Loucy (cell line): ENCODE measurements around the gene LACTB.
A peak's percentile ranks its signal among the peaks of the same experiment; 100 is the strongest.

Source experiments
- H2AFZ ChIP-seq: fragments of 200-600 bp; sonication (generic); 2 replicates; pipeline ENCODE4 v1.6.0; 2016; ENCODE audit warnings: antibody characterized with exemption, mild to moderate bottlenecking, low read length, moderate library complexity
- H3F3A ChIP-seq: fragments of 200-600 bp; 2 replicates; pipeline ENCODE4 v1.6.0; 2016; ENCODE audit warnings: antibody characterized with exemption, low read depth, mild to moderate bottlenecking
- H3K27me3 ChIP-seq: fragments of 200-600 bp; sonication (generic); 2 replicates; pipeline ENCODE4 v1.6.1; 2014; ENCODE audit warnings: low read length, mild to moderate bottlenecking; ENCODE audit not compliant: insufficient read depth, poor library complexity, severe bottlenecking
- H3K36me3 ChIP-seq: fragments of 200-600 bp; sonication (generic); 2 replicates; pipeline ENCODE4 v1.6.1; 2016; ENCODE audit warnings: low read length; ENCODE audit not compliant: insufficient read depth
- H3K4me1 ChIP-seq: fragments of 200-600 bp; sonication (generic); 2 replicates; pipeline ENCODE4 v1.5.1; 2014; ENCODE audit warnings: low read length, mild to moderate bottlenecking; ENCODE audit not compliant: insufficient read depth, poor library complexity, severe bottlenecking
- H3K4me2 ChIP-seq: fragments of 200-600 bp; sonication (generic); 2 replicates; pipeline ENCODE4 v1.6.0; 2014; ENCODE audit warnings: antibody characterized with exemption, low read length, low read depth, mild to moderate bottlenecking; ENCODE audit not compliant: poor library complexity, severe bottlenecking
- H3K4me3 ChIP-seq: fragments of 200-600 bp; sonication (generic); 2 replicates; pipeline ENCODE4 v1.5.1; 2014; ENCODE audit warnings: low read length, mild to moderate bottlenecking, mixed read lengths; ENCODE audit not compliant: poor library complexity, severe bottlenecking
- H3K79me2 ChIP-seq: fragments of 200-600 bp; sonication (generic); 2 replicates; pipeline ENCODE4 v1.6.1; 2014; ENCODE audit warnings: low read length; ENCODE audit not compliant: insufficient read depth
- H3K9ac ChIP-seq: fragments of 200-600 bp; sonication (generic); 2 replicates; pipeline ENCODE4 v1.6.0; 2014; ENCODE audit warnings: mild to moderate bottlenecking, low read depth, low read length, moderate library complexity; ENCODE audit not compliant: poor library complexity, severe bottlenecking
- H3K9me2 ChIP-seq: fragments of 200-600 bp; sonication (generic); replicated peaks from 2 replicates; pipeline ENCODE4 v1.6.1; 2016; ENCODE audit warnings: low read depth, low read length, mixed read lengths
- H3K9me3 ChIP-seq: fragments of 200-600 bp; sonication (generic); 2 replicates; pipeline ENCODE4 v1.6.1; 2014; ENCODE audit warnings: mild to moderate bottlenecking, antibody characterized with exemption, low read length, low read depth; ENCODE audit not compliant: insufficient read depth
- H4K20me1 ChIP-seq: fragments of 200-600 bp; sonication (generic); 2 replicates; pipeline ENCODE4 v1.6.0; 2014; ENCODE audit warnings: antibody characterized with exemption, low read length, mild to moderate bottlenecking; ENCODE audit not compliant: insufficient read depth, poor library complexity, severe bottlenecking
- EZH2phosphoT487 ChIP-seq: fragments of 200-600 bp; IDR thresholded peaks from 2 replicates; pipeline ENCODE4 v1.6.1; 2018; ENCODE audit warnings: antibody characterized with exemption, mild to moderate bottlenecking, moderate library complexity, borderline replicate concordance
- TF ChIP-seq, protein P1 (sequence below): fragments of 200-600 bp; sonication (generic); conservative IDR thresholded peaks from 2 replicates; pipeline ENCODE4 v1.5.1; 2014; ENCODE audit warnings: mild to moderate bottlenecking, antibody characterized with exemption, low read length

Gene LACTB

DNA sequence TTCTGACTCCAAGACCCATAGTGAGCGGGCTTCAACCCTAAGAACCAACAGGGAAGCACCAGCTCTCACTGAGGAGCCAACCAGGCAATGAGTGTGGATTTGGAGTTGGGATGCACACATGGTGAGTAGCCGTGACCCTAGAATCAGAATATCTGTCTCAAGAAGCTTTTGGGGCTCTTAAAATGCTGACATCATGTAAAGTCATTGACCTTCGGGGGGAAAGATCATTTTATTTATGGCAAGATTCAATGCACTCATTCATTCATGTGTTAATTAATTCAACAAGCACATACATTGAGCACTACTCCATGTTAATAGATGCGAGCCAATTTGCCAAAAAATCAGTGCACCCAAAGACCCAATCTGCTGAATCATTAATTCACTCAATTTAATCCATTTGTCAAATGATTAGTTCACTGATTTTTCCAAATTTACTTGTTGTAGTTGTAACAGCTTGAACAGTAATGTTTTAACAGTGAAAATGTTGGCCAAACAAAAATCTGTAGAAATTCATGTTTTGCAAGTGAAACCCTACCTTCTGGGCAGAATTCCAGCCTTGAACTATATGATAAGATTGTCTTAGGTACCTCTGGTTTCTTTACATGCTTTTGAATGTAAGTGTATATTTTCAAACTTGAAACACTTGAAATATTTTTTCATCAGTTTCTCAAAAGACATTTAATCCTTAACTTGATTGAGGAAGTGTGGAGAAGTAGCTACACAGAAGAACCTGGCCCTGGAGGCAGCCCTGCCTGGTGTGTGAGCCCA lies 29.8 kb upstream of the LACTB start:
- H2AFZ ChIP-seq = no peak overlapping the region

DNA sequence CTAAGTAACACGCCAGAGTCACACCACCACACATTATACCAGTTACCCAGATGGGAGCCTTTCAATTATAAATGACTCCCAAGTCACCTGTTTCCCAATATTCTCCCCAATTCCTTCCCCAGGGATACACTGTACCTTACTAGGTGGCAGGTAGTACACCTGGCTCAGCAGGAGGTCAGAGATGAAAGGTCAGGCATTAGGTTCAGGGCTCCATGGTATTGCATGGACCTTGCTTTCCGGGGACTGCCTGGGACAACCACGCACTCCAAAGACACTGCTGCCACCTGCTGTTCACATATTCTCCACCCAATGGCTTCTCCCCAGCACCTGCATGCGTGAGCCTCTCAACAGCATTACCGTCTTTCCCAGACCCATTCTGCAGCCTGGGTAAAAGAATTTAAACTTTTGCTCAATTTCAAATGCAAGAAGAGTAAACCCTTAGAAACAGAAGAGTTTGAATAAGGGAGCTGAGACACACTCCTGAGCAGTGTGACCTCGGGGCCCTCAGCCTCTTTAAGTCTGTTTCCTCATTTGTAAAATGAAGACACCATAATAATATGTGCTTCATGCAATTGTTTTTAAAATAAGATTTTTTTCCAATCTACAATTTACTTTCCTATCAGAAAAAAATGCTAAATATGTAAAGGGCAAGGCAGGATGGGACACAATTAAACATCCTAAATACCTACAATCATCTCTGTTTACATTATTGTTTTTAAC lies 28.0 kb upstream of the LACTB start:
- Histone ChIP-seq H2AFZ (no peak overlapping the region; the same call in 1 of the 2 replicates), H3K4me2 (no peak overlapping the region)

More for the DNA sequence above, 29.8 kb upstream of the LACTB start:
- Histone ChIP-seq H3K36me3 (no peaks in the 10 kb centered on the region), H3K4me1 (peaks cover 26% of the 10 kb centered on the region), H3K9me2 (no peaks in the 10 kb centered on the region), H3K9ac (no peak overlapping the region), H3K4me2 (no peak overlapping the region), H4K20me1 (no peaks in the 10 kb centered on the region), H3K4me3 (no peak overlapping the region), H3K79me2 (no peaks in the 10 kb centered on the region), H3F3A (no peaks in the 10 kb centered on the region), H3K9me3 (no peaks in the 10 kb centered on the region), H3K27me3 (no peaks in the 10 kb centered on the region)
- TF ChIP-seq, protein P1, sequence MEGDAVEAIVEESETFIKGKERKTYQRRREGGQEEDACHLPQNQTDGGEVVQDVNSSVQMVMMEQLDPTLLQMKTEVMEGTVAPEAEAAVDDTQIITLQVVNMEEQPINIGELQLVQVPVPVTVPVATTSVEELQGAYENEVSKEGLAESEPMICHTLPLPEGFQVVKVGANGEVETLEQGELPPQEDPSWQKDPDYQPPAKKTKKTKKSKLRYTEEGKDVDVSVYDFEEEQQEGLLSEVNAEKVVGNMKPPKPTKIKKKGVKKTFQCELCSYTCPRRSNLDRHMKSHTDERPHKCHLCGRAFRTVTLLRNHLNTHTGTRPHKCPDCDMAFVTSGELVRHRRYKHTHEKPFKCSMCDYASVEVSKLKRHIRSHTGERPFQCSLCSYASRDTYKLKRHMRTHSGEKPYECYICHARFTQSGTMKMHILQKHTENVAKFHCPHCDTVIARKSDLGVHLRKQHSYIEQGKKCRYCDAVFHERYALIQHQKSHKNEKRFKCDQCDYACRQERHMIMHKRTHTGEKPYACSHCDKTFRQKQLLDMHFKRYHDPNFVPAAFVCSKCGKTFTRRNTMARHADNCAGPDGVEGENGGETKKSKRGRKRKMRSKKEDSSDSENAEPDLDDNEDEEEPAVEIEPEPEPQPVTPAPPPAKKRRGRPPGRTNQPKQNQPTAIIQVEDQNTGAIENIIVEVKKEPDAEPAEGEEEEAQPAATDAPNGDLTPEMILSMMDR = no peak
- TF ChIP-seq EZH2phosphoT487 = no peak

DNA sequence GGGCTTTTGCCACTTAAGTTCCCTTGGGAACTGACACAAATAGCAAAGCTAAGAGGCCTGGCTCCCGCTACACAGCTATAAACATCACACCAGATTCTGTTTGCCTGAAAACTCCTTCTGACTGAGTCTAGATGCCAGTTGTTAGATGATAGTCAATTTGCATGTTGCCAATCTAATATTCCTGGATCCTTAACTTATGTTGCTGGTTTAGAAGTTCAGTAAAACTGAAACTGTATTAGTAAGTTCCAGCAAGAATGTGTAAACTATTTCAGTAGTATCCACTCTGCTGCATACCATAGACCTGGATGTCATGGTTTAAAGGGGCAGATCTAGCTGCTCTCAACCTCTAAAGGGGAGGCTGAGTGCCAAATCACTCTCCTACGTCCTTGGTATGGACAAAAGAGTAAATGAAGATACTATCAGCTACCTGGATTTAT lies 27.1 kb upstream of the LACTB start:
- H3K79me2 ChIP-seq = no peaks in the 10 kb centered on the region
- H3K9me3 ChIP-seq = no peaks in the 10 kb centered on the region
- H3K27me3 ChIP-seq = no peaks in the 10 kb centered on the region
- H3K4me1 ChIP-seq = peaks cover 24% of the 10 kb centered on the region
- H2AFZ ChIP-seq = 0 out of 2 replicates have a peak overlapping the region, but pooled peaks have one; percentile 6
- H3K36me3 ChIP-seq = no peaks in the 10 kb centered on the region
- no peak overlapping the region for H3K4me3 ChIP-seq
- no peak for TF ChIP-seq EZH2phosphoT487
- TF ChIP-seq, protein P1 = no peak
- no peaks in the 10 kb centered on the region for H3F3A ChIP-seq
- no peak overlapping the region for H3K9ac ChIP-seq
- no peaks in the 10 kb centered on the region for H3K9me2 ChIP-seq
- H3K4me2 ChIP-seq = no peak overlapping the region
- H4K20me1 ChIP-seq = no peaks in the 10 kb centered on the region

More for the DNA sequence above, 28.0 kb upstream of the LACTB start:
- Histone ChIP-seq H4K20me1 (no peaks in the 10 kb centered on the region), H3K36me3 (no peaks in the 10 kb centered on the region), H3K4me1 (peaks cover 33% of the 10 kb centered on the region), H3F3A (no peaks in the 10 kb centered on the region), H3K4me3 (no peak overlapping the region), H3K9me2 (no peaks in the 10 kb centered on the region), H3K79me2 (no peaks in the 10 kb centered on the region), H3K9me3 (no peaks in the 10 kb centered on the region), H3K9ac (no peak overlapping the region), H3K27me3 (no peaks in the 10 kb centered on the region)
- no peak for TF ChIP-seq EZH2phosphoT487
- TF ChIP-seq, protein P1 = peak; percentile 87
